ENCODE measurements around the gene CD200.

GRCh38 chr3:112302150-112302830 lies 30.7 kb upstream of the CD200 start:
- TF ChIP-seq CTCF (conservative IDR thresholded peaks at IDR 0.05; ENCODE audit: low read length) (no peak), EZH2phosphoT487 (IDR thresholded peaks at IDR 0.05; ENCODE audit: borderline replicate concordance) (no peak)

Data from Loucy (cell line).